ENCODE results near the gene PGLYRP4.

PGLYRP4 gene

GRCh38 chr1:153392258-153392657, 43.6 kb upstream of the PGLYRP4 start:
- H3K4me1 ChIP-seq (ENCODE audit: insufficient read depth, low read length, poor library complexity, severe bottlenecking): no peaks in the 10 kb centered on the region
- H3K79me2 ChIP-seq (ENCODE audit: insufficient read depth, low read length): no peaks in the 10 kb centered on the region
- H2AFZ ChIP-seq (ENCODE audit: low read length): no peak overlapping the region
- no peak overlapping the region for H3K4me2 ChIP-seq (ENCODE audit: low read depth, low read length, poor library complexity, severe bottlenecking)
- TF ChIP-seq EZH2phosphoT487 (IDR thresholded peaks at IDR 0.05; ENCODE audit: borderline replicate concordance) (no peak), CTCF (conservative IDR thresholded peaks at IDR 0.05; ENCODE audit: low read length) (no peak)
- no peaks in the 10 kb centered on the region for H3F3A ChIP-seq (ENCODE audit: low read depth)
- H3K27me3 ChIP-seq (ENCODE audit: insufficient read depth, low read length, poor library complexity, severe bottlenecking): no peaks in the 10 kb centered on the region
- H3K9me2 ChIP-seq (replicated peaks; ENCODE audit: low read depth, low read length): no peaks in the 10 kb centered on the region
- no peak overlapping the region for H3K9ac ChIP-seq (ENCODE audit: low read depth, low read length, poor library complexity, severe bottlenecking)
- H3K36me3 ChIP-seq (ENCODE audit: insufficient read depth, low read length): no peaks in the 10 kb centered on the region
- no peak overlapping the region for H3K4me3 ChIP-seq (ENCODE audit: low read length, poor library complexity, severe bottlenecking)
- H4K20me1 ChIP-seq (ENCODE audit: insufficient read depth, low read length, poor library complexity, severe bottlenecking): no peaks in the 10 kb centered on the region
- H3K9me3 ChIP-seq (ENCODE audit: insufficient read depth, low read depth, low read length): no peaks in the 10 kb centered on the region

GRCh38 chr1:153390938-153391710, 42.5 kb upstream of the PGLYRP4 start, which contains the start of gene S100A8:
TSS of gene S100A8 (minus strand) at chr1:153391073. CDS start at chr1:153390535, 538 bp downstream.
- no peak within 1 kb of the TSS for H3K4me3 ChIP-seq (ENCODE audit: low read length, poor library complexity, severe bottlenecking)
- H3K36me3 ChIP-seq (ENCODE audit: insufficient read depth, low read length): no peaks in the 10 kb centered on the region
- H3K9me2 ChIP-seq (replicated peaks; ENCODE audit: low read depth, low read length): no peaks in the 10 kb centered on the region
- TF ChIP-seq EZH2phosphoT487 (IDR thresholded peaks at IDR 0.05; ENCODE audit: borderline replicate concordance) (no peak), CTCF (conservative IDR thresholded peaks at IDR 0.05; ENCODE audit: low read length) (no peak)
- no peaks in the 10 kb centered on the region for H4K20me1 ChIP-seq (ENCODE audit: insufficient read depth, low read length, poor library complexity, severe bottlenecking)
- no peaks in the 10 kb centered on the region for H3K4me1 ChIP-seq (ENCODE audit: insufficient read depth, low read length, poor library complexity, severe bottlenecking)
- no peaks in the 10 kb centered on the region for H3K79me2 ChIP-seq (ENCODE audit: insufficient read depth, low read length)
- H3K27me3 ChIP-seq (ENCODE audit: insufficient read depth, low read length, poor library complexity, severe bottlenecking): no peaks in the 10 kb centered on the region
- H3K4me2 ChIP-seq (ENCODE audit: low read depth, low read length, poor library complexity, severe bottlenecking): no peak within 1 kb of the TSS
- H2AFZ ChIP-seq (ENCODE audit: low read length): no peak within 1 kb of the TSS
- no peak within 1 kb of the TSS for H3K9ac ChIP-seq (ENCODE audit: low read depth, low read length, poor library complexity, severe bottlenecking)
- no peaks in the 10 kb centered on the region for H3K9me3 ChIP-seq (ENCODE audit: insufficient read depth, low read depth, low read length)
- no peaks in the 10 kb centered on the region for H3F3A ChIP-seq (ENCODE audit: low read depth)

GRCh38 chr1:153389973-153390879, 41.6 kb upstream of the PGLYRP4 start:
- Histone ChIP-seq H3K4me2 (ENCODE audit: low read depth, low read length, poor library complexity, severe bottlenecking) (no peak overlapping the region), H3F3A (ENCODE audit: low read depth) (no peaks in the 10 kb centered on the region)
- TF ChIP-seq EZH2phosphoT487 (IDR thresholded peaks at IDR 0.05; ENCODE audit: borderline replicate concordance): no peak
- no peak for TF ChIP-seq CTCF (conservative IDR thresholded peaks at IDR 0.05; ENCODE audit: low read length)

More at GRCh38 chr1:153389973-153390879, 41.6 kb upstream of the PGLYRP4 start:
- no peaks in the 10 kb centered on the region for H3K27me3 ChIP-seq (ENCODE audit: insufficient read depth, low read length, poor library complexity, severe bottlenecking)
- H3K4me3 ChIP-seq (ENCODE audit: low read length, poor library complexity, severe bottlenecking): no peak overlapping the region
- no peaks in the 10 kb centered on the region for H3K79me2 ChIP-seq (ENCODE audit: insufficient read depth, low read length)
- H3K9me3 ChIP-seq (ENCODE audit: insufficient read depth, low read depth, low read length): no peaks in the 10 kb centered on the region
- no peaks in the 10 kb centered on the region for H3K4me1 ChIP-seq (ENCODE audit: insufficient read depth, low read length, poor library complexity, severe bottlenecking)
- no peaks in the 10 kb centered on the region for H3K9me2 ChIP-seq (replicated peaks; ENCODE audit: low read depth, low read length)
- H3K36me3 ChIP-seq (ENCODE audit: insufficient read depth, low read length): no peaks in the 10 kb centered on the region
- H4K20me1 ChIP-seq (ENCODE audit: insufficient read depth, low read length, poor library complexity, severe bottlenecking): no peaks in the 10 kb centered on the region
- H2AFZ ChIP-seq (ENCODE audit: low read length): no peak overlapping the region
- H3K9ac ChIP-seq (ENCODE audit: low read depth, low read length, poor library complexity, severe bottlenecking): no peak overlapping the region
